22Rv1 (cell line): ENCODE data around the gene ZBTB7A.

ENCODE experiments used
- ZFX ChIP-seq: fragments of 450-650 bp; IDR thresholded peaks from 2 replicates; pipeline ENCODE4 v1.6.1; 2017; ENCODE audit warnings: antibody characterized with exemption, borderline replicate concordance
- TF ChIP-seq, protein P1 (sequence below): fragments of 450-650 bp; IDR thresholded peaks from 2 replicates; pipeline ENCODE4 v1.5.1; 2017; ENCODE audit warnings: mild to moderate bottlenecking

DNA sequence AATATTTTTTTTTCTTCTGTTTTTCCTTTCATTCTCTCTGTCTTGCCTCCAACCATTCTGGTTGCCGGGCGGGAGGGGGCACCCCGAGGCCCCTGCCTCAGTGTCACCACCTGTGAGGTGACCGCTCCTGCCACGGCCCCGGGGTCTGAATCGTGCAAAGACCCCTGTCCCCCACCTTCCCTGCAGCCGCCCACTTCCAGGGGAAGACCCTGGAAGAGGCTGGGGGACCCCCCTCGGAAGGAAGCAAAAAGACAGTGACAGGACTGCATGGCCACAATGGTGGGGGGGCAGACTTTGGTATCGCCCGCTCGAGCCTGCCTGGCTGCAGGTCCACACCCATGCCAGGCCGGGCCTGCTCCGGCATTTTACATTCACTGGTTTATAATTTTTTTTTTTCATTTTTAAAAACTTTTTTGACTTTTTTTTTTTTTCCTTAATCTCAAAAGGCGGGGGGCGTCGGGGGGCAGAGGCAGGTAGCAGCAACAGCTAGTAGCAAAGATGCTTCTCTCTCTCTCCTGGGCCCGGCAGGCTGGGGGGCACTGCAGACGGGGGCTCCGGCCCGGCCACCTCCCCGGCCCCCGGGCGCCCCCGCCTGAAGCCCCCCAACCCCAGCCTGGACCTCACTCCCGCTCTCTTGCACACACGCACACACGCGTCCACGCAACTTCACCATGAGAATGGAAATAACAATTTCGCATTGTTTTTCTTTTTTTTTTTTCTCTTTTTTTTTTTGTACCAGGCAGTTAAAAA is 22.6 kb downstream of the ZBTB7A start:
- TF ChIP-seq, protein P1, sequence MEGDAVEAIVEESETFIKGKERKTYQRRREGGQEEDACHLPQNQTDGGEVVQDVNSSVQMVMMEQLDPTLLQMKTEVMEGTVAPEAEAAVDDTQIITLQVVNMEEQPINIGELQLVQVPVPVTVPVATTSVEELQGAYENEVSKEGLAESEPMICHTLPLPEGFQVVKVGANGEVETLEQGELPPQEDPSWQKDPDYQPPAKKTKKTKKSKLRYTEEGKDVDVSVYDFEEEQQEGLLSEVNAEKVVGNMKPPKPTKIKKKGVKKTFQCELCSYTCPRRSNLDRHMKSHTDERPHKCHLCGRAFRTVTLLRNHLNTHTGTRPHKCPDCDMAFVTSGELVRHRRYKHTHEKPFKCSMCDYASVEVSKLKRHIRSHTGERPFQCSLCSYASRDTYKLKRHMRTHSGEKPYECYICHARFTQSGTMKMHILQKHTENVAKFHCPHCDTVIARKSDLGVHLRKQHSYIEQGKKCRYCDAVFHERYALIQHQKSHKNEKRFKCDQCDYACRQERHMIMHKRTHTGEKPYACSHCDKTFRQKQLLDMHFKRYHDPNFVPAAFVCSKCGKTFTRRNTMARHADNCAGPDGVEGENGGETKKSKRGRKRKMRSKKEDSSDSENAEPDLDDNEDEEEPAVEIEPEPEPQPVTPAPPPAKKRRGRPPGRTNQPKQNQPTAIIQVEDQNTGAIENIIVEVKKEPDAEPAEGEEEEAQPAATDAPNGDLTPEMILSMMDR: no peak
- no peak for TF ChIP-seq ZFX
